Osteoblast (primary cell): ENCODE results near the gene GARIN3. TPM values are rescaled to one million over a fixed set of nuclear protein-coding genes. Genes with fewer than 3 reads are reported as not detected.

Source experiments
- DNase-seq: peaks from one replicate; pipeline ENCODE4 v3.0.0; 2011; ENCODE audit warnings: low spot score, mixed read lengths; ENCODE audit not compliant: insufficient read length; ENCODE audit errors: missing footprints
- H2AFZ ChIP-seq: 2 replicates; pipeline ENCODE4 v1.6.0; 2011; ENCODE audit warnings: mild to moderate bottlenecking, low read length
- H3K27ac ChIP-seq: 2 replicates; pipeline ENCODE4 v1.5.1; 2011; ENCODE audit warnings: mild to moderate bottlenecking, low read depth, low read length, moderate library complexity
- H3K27me3 ChIP-seq: 2 replicates; pipeline ENCODE4 v1.6.0; 2012; ENCODE audit warnings: mild to moderate bottlenecking, control low read depth, inconsistent platforms, low read length, moderate library complexity; ENCODE audit not compliant: insufficient read depth
- H3K36me3 ChIP-seq: 2 replicates; pipeline ENCODE4 v1.5.1; 2011; ENCODE audit warnings: mild to moderate bottlenecking, low read length, control low read depth, moderate library complexity; ENCODE audit not compliant: insufficient read depth
- H3K4me1 ChIP-seq: 2 replicates; pipeline ENCODE4 v1.5.1; 2011; ENCODE audit warnings: mild to moderate bottlenecking, low read length, control low read depth, moderate library complexity; ENCODE audit not compliant: insufficient read depth
- H3K4me2 ChIP-seq: 2 replicates; pipeline ENCODE4 v1.6.0; 2011; ENCODE audit warnings: mild to moderate bottlenecking, low read length; ENCODE audit not compliant: insufficient read depth
- H3K4me3 ChIP-seq: fragments of 200-600 bp; sonication (generic); 3 replicates; pipeline ENCODE4 v1.5.1; 2012; ENCODE audit warnings: mild to moderate bottlenecking, low read length, inconsistent platforms; ENCODE audit not compliant: insufficient read depth
- H3K79me2 ChIP-seq: 2 replicates; pipeline ENCODE4 v1.6.0; 2012; ENCODE audit warnings: mild to moderate bottlenecking, low read length, control low read depth, inconsistent platforms; ENCODE audit not compliant: insufficient read depth
- H3K9me3 ChIP-seq: 2 replicates; pipeline ENCODE4 v1.5.1; 2011; ENCODE audit warnings: low read depth, low read length, control low read depth
- H4K20me1 ChIP-seq: 2 replicates; pipeline ENCODE4 v1.6.0; 2012; ENCODE audit warnings: mild to moderate bottlenecking, low read length, control low read depth; ENCODE audit not compliant: insufficient read depth
- total RNA-seq: library from RNA; depleted of rRNA; stranded (reverse); fragments of >200 nt; gene quantifications from 2 replicates; pipeline ENCODE4 v1.2.3, GENCODE V29; 2012
- TF ChIP-seq, protein P1 (sequence below): IDR thresholded peaks from 2 replicates; pipeline ENCODE4 v1.5.1; 2011; ENCODE audit warnings: mild to moderate bottlenecking, low read depth, low read length, moderate library complexity; ENCODE audit errors: extremely low read depth

GARIN3 gene
- total RNA-seq, 1 donor: not detected

DNA sequence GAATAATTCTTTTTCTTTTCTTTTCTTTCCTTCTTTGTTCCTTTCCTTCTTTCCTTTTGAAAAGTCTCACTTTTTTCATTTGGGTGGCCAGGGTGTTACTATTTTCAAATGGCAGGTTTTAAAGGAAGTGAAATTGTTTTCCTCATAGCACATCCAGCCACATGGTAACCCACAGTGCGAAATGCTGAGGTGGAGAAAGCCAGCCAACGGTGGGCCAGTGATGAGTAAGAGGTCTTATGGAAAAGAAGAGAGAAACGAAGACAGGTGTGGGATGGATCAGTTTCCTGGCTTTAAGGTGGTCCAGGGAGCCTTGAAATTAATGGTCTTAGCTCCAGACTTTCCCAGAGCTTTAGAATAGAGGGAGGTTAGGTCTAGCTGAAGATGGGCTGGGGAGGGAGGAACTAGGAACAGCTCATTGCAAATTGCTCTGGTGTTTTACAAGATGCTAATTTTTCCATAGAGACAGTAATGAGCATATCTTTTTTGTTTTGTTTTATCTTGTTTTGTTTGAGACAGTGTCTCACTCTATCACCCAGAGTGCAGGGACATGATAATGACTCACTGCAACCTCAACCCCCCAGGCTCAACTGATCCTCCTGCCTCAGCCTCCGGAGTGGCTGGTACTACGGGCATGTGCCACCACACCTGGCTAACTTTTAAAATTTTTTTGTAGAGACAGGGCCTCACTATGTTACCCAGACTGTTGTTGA lies 32.4 kb upstream of the GARIN3 start:
- H3K27ac ChIP-seq: no peak overlapping the region
- H4K20me1 ChIP-seq: no peaks in the 10 kb centered on the region
- TF ChIP-seq, protein P1, sequence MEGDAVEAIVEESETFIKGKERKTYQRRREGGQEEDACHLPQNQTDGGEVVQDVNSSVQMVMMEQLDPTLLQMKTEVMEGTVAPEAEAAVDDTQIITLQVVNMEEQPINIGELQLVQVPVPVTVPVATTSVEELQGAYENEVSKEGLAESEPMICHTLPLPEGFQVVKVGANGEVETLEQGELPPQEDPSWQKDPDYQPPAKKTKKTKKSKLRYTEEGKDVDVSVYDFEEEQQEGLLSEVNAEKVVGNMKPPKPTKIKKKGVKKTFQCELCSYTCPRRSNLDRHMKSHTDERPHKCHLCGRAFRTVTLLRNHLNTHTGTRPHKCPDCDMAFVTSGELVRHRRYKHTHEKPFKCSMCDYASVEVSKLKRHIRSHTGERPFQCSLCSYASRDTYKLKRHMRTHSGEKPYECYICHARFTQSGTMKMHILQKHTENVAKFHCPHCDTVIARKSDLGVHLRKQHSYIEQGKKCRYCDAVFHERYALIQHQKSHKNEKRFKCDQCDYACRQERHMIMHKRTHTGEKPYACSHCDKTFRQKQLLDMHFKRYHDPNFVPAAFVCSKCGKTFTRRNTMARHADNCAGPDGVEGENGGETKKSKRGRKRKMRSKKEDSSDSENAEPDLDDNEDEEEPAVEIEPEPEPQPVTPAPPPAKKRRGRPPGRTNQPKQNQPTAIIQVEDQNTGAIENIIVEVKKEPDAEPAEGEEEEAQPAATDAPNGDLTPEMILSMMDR: no peak

DNA sequence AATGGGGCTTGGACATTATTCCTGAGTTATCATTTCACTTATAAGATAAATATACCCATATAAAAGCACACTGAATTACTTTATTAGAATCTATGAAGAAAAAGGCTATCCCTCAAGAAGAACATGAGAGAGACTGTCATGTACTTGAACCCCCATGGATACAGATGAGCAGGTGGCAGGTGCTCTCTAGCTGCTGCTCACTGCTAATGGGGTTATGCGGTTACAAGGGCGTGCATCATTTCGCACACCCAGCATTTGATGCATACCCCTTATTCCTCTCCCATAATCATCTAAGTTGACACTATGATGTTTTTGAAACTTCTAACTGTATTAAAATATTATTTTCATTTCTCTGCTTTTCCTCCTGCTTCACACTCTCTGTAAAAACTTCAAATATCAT lies 31.0 kb upstream of the GARIN3 start:
- H3K4me1 ChIP-seq: no peaks in the 10 kb centered on the region
- TF ChIP-seq, protein P1: no peak
- H3K36me3 ChIP-seq: no peaks in the 10 kb centered on the region
- H3K4me2 ChIP-seq: no peak overlapping the region
- DNase-seq: no peak
- no peak overlapping the region for H3K4me3 ChIP-seq
- H3K27ac ChIP-seq: no peak overlapping the region
- no peak overlapping the region for H2AFZ ChIP-seq
- H3K79me2 ChIP-seq: no peaks in the 10 kb centered on the region
- H3K27me3 ChIP-seq: peaks cover 18% of the 10 kb centered on the region
- H4K20me1 ChIP-seq: no peaks in the 10 kb centered on the region
- H3K9me3 ChIP-seq: no peaks in the 10 kb centered on the region

More for the DNA sequence above, 32.4 kb upstream of the GARIN3 start:
- H3K36me3 ChIP-seq: no peaks in the 10 kb centered on the region
- no peaks in the 10 kb centered on the region for H3K4me1 ChIP-seq
- H3K9me3 ChIP-seq: no peaks in the 10 kb centered on the region
- H2AFZ ChIP-seq: no peak overlapping the region
- no peak for DNase-seq
- no peaks in the 10 kb centered on the region for H3K79me2 ChIP-seq
- H3K27me3 ChIP-seq: peaks cover 18% of the 10 kb centered on the region
- H3K4me2 ChIP-seq: no peak overlapping the region
- H3K4me3 ChIP-seq: no peak overlapping the region

DNA sequence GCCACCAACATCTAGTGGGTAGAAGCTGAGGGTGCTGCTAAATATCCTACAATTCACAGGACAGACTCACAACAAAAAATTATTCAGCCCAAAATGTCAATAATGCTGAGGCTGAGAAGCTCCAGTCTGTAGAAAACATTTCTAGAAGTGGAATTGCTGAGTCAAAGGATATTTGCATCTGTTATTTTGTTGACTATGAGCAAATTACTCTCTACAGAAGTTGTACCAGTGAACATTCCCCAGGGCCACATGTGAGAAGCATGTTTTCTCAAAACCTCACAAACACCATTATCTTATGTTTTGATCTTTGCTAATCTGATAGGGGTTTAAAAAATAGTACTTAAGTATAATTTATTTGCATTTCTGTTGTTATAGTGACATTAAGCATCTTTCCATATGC lies 30.0 kb upstream of the GARIN3 start:
- H3K36me3 ChIP-seq: no peaks in the 10 kb centered on the region
- H3K4me2 ChIP-seq: no peak overlapping the region
- H3K27ac ChIP-seq: no peak overlapping the region
- no peaks in the 10 kb centered on the region for H3K4me1 ChIP-seq
- H3K79me2 ChIP-seq: no peaks in the 10 kb centered on the region
- H4K20me1 ChIP-seq: no peaks in the 10 kb centered on the region
- H3K4me3 ChIP-seq: no peak overlapping the region
- no peaks in the 10 kb centered on the region for H3K9me3 ChIP-seq
- peaks cover 18% of the 10 kb centered on the region for H3K27me3 ChIP-seq
- DNase-seq: no peak
- TF ChIP-seq, protein P1: no peak
- H2AFZ ChIP-seq: no peak overlapping the region

DNA sequence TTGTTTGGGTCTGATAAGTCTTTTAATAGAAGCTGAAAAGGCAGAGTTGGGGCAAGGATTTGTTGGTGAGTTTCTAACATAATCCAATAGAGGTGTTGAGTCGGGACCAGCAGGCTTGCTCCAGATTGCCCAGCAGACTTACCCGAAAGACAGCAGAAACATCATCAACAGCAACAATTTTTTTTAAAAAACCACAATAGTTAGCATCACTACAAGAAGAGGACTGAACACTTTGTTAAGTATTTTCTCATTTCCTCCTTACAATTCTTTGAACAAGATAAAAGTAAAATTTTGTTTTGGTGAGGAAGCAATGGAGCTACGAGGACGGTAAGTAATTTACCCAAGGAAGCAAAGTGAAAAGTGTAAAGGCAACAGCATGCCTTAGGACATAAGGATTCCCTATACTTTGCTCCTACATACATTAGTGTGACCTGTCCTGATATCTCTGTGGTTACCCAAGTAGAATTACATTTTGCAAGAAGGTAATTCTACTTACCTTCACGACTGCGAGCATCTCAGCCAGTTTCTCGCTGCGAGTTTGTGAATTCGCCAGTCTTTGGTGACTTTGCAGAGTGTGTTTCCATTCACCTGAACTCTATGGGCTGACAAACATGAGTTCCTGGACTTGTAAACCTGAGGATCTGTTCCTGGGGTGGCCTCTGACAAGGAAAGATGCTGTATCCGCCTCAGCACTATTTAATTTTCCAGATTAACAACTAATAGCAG lies 27.8 kb upstream of the GARIN3 start:
- no peak for DNase-seq
- no peaks in the 10 kb centered on the region for H4K20me1 ChIP-seq
- peaks cover 10% of the 10 kb centered on the region for H3K27me3 ChIP-seq
- H3K4me3 ChIP-seq: no peak overlapping the region
- TF ChIP-seq, protein P1: no peak
- H2AFZ ChIP-seq: no peak overlapping the region
- no peak overlapping the region for H3K4me2 ChIP-seq
- no peaks in the 10 kb centered on the region for H3K36me3 ChIP-seq
- no peak overlapping the region for H3K27ac ChIP-seq
- no peaks in the 10 kb centered on the region for H3K9me3 ChIP-seq
- no peaks in the 10 kb centered on the region for H3K4me1 ChIP-seq
- no peaks in the 10 kb centered on the region for H3K79me2 ChIP-seq
